GM12873 (cell line): ENCODE results near the gene RHO.

Experiments used
- CTCF ChIP-seq: IDR thresholded peaks from 2 replicates; pipeline ENCODE4 v1.5.1; 2012; ENCODE audit warnings: low read depth, mild to moderate bottlenecking, moderate library complexity, low read length, control low read depth; ENCODE audit not compliant: insufficient read depth; ENCODE audit errors: missing control alignments

RHO gene

GRCh38 chr3:129528589-129529100, at the start of gene RHO:
Gene RHO, plus strand, starts transcription at chr3:129528639. Its CDS starts 95 bp downstream, at chr3:129528734.
- no peak for TF ChIP-seq CTCF

GRCh38 chr3:129481766-129482332, 46.6 kb upstream of the RHO start:
- TF ChIP-seq CTCF, result no peak

- TF ChIP-seq CTCF, result peak; percentile 39
These were observed 45.7 kb upstream of the RHO start for GRCh38 chr3:129482721-129483120.

DNA sequence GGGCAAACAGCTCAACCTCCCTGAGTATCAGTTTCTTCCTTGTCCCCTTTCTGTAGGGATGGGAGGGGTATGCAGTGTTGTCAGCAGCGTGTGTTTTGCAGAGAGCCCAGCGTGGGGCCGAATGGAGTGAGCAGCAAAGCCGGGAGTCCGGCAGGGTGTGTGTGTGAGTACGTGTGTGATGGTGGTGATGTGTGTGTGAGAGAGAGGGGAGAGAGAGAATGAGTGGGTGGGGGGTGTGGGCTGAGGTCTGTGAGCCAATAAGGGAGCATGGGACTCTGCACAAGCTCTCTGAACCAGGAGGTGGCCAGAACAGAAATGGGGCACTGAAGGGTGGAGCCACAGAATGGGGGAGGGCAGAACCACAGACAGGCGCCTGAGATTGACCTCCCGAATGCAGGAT, 44.6 kb upstream of the RHO start:
- no peak for TF ChIP-seq CTCF

- no peak for TF ChIP-seq CTCF
These were observed 42.4 kb upstream of the RHO start for GRCh38 chr3:129485721-129486663.

DNA sequence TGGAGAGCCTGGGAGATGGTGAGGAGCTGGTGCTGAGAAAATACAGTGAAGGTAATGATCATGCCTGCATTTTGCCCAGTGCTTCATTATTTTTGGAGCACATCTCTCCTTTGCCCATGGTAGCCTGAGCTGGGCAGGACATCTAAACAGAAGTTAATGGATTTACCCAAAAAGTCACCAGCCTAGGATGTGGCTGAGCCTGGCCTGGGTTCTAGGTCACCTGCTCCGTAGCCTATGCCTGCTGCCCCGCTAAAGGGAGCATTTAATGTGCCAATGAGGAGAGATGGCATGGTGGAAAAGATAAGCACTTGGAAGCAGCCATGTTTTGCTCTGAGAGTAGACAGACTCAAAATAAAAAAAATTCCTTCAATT, 41.8 kb upstream of the RHO start:
- no peak for TF ChIP-seq CTCF

DNA sequence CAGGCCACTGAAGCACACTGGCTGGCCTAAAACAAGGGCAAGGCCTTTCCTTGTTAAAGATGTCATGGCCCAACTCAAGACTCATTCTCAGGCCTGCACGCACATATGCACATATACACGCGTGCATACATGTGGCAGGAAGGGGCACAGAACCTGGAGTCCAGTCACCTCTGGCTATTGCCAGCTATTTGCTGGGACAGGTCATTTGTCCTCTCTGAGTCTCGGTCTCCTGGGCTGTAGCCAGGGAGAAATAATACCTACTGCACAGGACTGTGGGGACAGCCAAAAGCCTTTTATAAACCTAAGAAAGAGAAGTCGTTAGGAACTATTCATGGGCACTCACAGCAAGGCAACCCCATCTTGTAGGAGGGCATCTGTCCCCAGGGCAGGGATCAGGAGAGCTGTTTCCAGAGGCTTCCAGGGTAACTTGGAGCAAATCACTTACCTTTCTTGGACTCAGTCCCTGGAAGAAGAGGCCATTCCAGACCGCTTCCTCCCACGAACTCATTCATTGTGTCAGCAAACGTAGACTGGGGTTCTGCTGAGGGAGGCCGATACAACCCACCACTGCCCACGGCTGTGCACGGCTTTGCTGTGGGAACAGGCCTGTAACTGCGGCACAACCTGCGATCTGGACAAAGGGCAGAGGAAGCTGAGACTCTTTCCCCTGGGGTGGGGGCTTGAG, 41.1 kb upstream of the RHO start:
- TF ChIP-seq CTCF, result no peak
